ES-I3 (cell line): ENCODE results near the gene CCDC93.
"Not testable (repeated sequence)": the region's sequence is repeated elsewhere in the genome, so short reads cannot be mapped to it uniquely, and the experiment has no call there.

Source experiments
- H3K36me3 ChIP-seq: 2 replicates; pipeline ENCODE4 v1.6.1; 2013; ENCODE audit warnings: mild to moderate bottlenecking, low read length, control low read depth, moderate library complexity; ENCODE audit not compliant: insufficient read depth
- H3K4me1 ChIP-seq: 2 replicates; pipeline ENCODE4 v1.6.1; 2013; ENCODE audit warnings: mild to moderate bottlenecking, control low read depth, low read length; ENCODE audit not compliant: insufficient read depth
- H3K9ac ChIP-seq: 2 replicates; pipeline ENCODE4 v1.6.1; 2013; ENCODE audit warnings: low read depth, mild to moderate bottlenecking, low read length, moderate library complexity
- H3K9me3 ChIP-seq: 2 replicates; pipeline ENCODE4 v1.6.1; 2013; ENCODE audit warnings: mild to moderate bottlenecking, low read length, moderate library complexity; ENCODE audit not compliant: control insufficient read depth, insufficient read depth

Gene CCDC93

DNA sequence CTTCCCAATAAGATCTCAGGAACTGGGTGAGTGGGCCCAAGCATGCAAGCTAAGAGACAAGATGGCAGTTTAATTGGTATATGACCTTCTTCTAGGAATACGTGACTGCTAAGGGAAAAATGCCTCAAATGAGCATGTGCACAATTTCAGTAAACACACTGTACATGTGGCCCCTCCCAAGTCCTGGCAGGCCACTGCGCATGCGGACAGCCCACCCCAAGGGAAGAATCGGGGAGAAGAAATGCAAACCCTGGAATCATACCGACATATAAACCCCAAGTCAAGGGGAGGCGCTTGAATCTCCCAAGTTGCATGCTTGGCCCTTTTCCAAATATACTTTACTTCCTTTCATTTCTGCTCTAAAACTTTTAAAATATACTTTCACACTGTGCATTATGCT is 15.2 kb upstream of the CCDC93 start:
- H3K9me3 ChIP-seq = no peaks in the 10 kb centered on the region
- H3K9ac ChIP-seq = no peak overlapping the region
- no peaks in the 10 kb centered on the region for H3K4me1 ChIP-seq
- no peaks in the 10 kb centered on the region for H3K36me3 ChIP-seq

GRCh38 chr2:118021356-118021755 is 7.5 kb upstream of the CCDC93 start:
- Histone ChIP-seq H3K36me3 (no peaks in the 10 kb centered on the region), H3K4me1 (no peaks in the 10 kb centered on the region), H3K9ac (no peak overlapping the region), H3K9me3 (no peaks in the 10 kb centered on the region)

DNA sequence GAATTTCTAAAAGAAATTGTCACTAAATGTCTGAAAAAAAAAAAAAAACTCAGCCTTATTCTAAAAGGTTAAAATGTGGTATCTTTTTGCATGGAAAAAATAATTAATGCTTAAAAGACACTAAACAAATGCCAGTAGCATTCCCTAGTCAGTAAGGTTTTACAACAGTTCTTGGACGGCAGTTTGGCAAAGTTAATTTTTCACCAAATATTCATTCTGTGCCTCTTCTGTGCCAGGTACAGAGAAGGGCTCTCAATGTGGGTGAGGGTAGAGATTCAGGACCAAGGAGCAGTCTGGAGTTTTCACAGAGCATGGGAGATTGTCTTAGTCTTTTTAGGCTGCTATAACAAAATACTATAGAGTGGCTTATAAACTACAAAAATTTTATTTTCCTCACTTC is 6.0 kb upstream of the CCDC93 start:
- no peaks in the 10 kb centered on the region for H3K4me1 ChIP-seq
- no peaks in the 10 kb centered on the region for H3K9me3 ChIP-seq
- no peaks in the 10 kb centered on the region for H3K36me3 ChIP-seq
- no peak overlapping the region for H3K9ac ChIP-seq

GRCh38 chr2:118016911-118017310 is 3.0 kb upstream of the CCDC93 start:
- Histone ChIP-seq H3K9ac (no peak overlapping the region), H3K9me3 (no peaks in the 10 kb centered on the region), H3K4me1 (peaks cover 6% of the 10 kb centered on the region; the same call in 1 of the 2 replicates), H3K36me3 (no peaks in the 10 kb centered on the region)

DNA sequence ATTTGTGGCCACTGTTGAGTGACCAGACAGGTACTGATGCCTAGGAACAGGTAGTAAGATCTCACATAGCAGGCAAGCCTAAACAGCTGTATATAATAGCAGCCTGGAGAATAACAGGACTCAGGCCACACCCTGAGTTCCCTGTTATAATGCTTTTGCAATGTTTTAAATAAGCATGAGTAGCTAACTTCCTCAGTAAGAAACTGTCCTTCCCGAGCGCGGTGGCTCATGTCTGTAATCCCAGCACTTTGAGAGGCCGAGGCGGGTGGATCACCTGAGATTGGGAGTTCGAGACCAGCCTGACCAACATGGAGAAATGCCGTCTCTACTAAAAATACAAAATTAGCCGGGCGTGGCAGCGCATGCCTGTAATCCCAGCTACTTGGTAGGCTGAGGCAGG is 1.9 kb upstream of the CCDC93 start:
- H3K9ac ChIP-seq, H3K9me3 ChIP-seq, H3K4me1 ChIP-seq, H3K36me3 ChIP-seq: not testable (repeated sequence)

DNA sequence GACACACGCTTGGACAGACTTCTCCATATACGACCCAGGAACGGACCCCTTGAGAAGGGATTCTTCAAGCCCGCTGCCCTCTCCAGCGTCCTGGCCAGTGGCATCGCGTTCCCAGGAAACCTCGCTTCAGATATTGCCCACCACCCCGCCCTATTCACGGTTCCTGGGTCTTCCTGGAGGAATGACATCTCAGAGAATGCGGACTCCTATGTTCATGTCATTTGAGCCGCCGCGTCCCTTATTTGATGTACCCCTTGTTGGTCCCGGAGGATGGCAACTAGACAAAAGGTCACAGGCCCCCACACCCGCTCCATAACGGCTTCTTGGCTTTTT is 588 bp upstream of the CCDC93 start:
- peak overlapping the region; percentile 71 for H3K9ac ChIP-seq
- no peaks in the 10 kb centered on the region for H3K9me3 ChIP-seq
- H3K36me3 ChIP-seq = no peaks in the 10 kb centered on the region
- H3K4me1 ChIP-seq = peaks cover 6% of the 10 kb centered on the region; the same call in 1 of the 2 replicates

- peaks cover 6% of the 10 kb centered on the region; the same call in 1 of the 2 replicates for H3K4me1 ChIP-seq
- no peaks in the 10 kb centered on the region for H3K9me3 ChIP-seq
- peak overlapping the region; percentile 71 for H3K9ac ChIP-seq
- H3K36me3 ChIP-seq = no peaks in the 10 kb centered on the region
These were observed 598 bp downstream of the CCDC93 start for GRCh38 chr2:118013221-118013723.

- no peaks in the 10 kb centered on the region for H3K9me3 ChIP-seq
- peak overlapping the region; percentile 71 for H3K9ac ChIP-seq
- peaks cover 6% of the 10 kb centered on the region; the same call in 1 of the 2 replicates for H3K4me1 ChIP-seq
- H3K36me3 ChIP-seq = no peaks in the 10 kb centered on the region
These were observed 1.1 kb downstream of the CCDC93 start for GRCh38 chr2:118012778-118013177.

GRCh38 chr2:118010473-118010872 is 3.4 kb downstream of the CCDC93 start:
- no peaks in the 10 kb centered on the region; the same call in 1 of the 2 replicates for H3K36me3 ChIP-seq
- no peak overlapping the region; the same call in 1 of the 2 replicates for H3K9ac ChIP-seq
- no peaks in the 10 kb centered on the region for H3K9me3 ChIP-seq
- peaks cover 6% of the 10 kb centered on the region; the same call in 1 of the 2 replicates for H3K4me1 ChIP-seq

- peaks cover 3% of the 10 kb centered on the region; the same call in 1 of the 2 replicates for H3K36me3 ChIP-seq
- H3K9me3 ChIP-seq = no peaks in the 10 kb centered on the region
- H3K9ac ChIP-seq = no peak overlapping the region
- H3K4me1 ChIP-seq = 0 out of 2 replicates have a peak, but pooled peaks cover 2% of the 10 kb centered on the region
These were observed 7.0 kb downstream of the CCDC93 start for GRCh38 chr2:118006861-118007260.

DNA sequence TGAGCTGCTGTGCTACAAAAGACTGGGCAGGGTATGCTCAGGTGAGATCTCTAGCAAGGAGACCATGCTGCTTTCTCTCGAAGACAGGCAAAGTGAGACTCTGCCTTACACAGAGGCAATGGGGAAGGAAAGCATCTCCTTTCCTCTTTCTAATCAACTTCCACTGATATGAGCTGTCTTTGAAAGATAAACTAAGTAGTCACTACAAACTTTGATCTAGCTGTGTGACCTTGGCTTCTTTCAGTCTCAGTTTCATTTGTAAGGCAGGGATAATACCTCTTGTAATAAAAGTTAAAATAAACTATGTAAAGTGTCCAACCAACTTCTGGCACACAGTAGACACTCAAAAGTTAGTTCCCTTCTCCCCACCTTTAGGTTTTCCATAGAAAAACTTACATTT is 7.5 kb downstream of the CCDC93 start:
- 0 out of 2 replicates have a peak, but pooled peaks cover 2% of the 10 kb centered on the region for H3K4me1 ChIP-seq
- no peak overlapping the region for H3K9ac ChIP-seq
- no peaks in the 10 kb centered on the region for H3K9me3 ChIP-seq
- H3K36me3 ChIP-seq = peaks cover 3% of the 10 kb centered on the region; the same call in 1 of the 2 replicates

DNA sequence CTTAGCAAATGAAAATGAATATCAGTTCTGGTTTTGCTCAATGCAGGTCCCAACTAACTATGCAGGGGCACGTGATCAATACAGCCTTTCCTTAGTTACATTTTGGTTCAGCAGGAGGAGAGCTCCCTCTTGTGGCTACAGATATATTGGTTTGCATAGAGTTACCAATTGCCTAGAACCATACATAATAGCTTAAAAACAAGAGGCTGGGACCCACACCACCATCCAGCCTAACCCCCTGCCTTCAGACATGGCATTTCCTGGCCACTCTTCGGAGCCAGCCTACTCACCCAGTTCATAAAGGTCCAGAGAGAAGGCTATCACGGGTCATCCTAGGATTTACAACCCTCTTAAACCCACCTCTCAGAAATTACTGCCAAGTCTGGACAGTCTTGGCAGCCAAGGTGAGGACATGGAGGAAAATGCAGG is 10.5 kb downstream of the CCDC93 start:
- Histone ChIP-seq H3K9ac (no peak overlapping the region), H3K9me3 (no peaks in the 10 kb centered on the region), H3K36me3 (peaks cover 5% of the 10 kb centered on the region; the same call in 1 of the 2 replicates), H3K4me1 (0 out of 2 replicates have a peak, but pooled peaks cover 2% of the 10 kb centered on the region)

- Histone ChIP-seq H3K9me3 (no peaks in the 10 kb centered on the region), H3K36me3 (peaks cover 16% of the 10 kb centered on the region), H3K4me1 (0 out of 2 replicates have a peak, but pooled peaks cover 2% of the 10 kb centered on the region), H3K9ac (no peak overlapping the region)
These were observed 13.8 kb downstream of the CCDC93 start for GRCh38 chr2:118000041-118000440.

GRCh38 chr2:117997872-117998454 is 15.9 kb downstream of the CCDC93 start:
- Histone ChIP-seq H3K9me3 (no peaks in the 10 kb centered on the region), H3K4me1 (no peaks in the 10 kb centered on the region), H3K36me3 (peaks cover 19% of the 10 kb centered on the region), H3K9ac (no peak overlapping the region)

- Histone ChIP-seq H3K9ac (no peak overlapping the region), H3K36me3 (peaks cover 17% of the 10 kb centered on the region), H3K4me1 (no peaks in the 10 kb centered on the region), H3K9me3 (no peaks in the 10 kb centered on the region)
These were observed 17.3 kb downstream of the CCDC93 start for GRCh38 chr2:117996525-117996924.
